ENCODE results near the gene LTBP4.

Gene LTBP4

GRCh38 chr19:40596608-40597328 is 4.4 kb upstream of the LTBP4 start:
- 0 out of 2 replicates have a peak overlapping the region, but pooled peaks have one; percentile 39 for H3K4me3 ChIP-seq
- H3K27ac ChIP-seq, result no peak overlapping the region

GRCh38 chr19:40597329-40597838 is 3.8 kb upstream of the LTBP4 start:
- H3K4me2 ChIP-seq, result peak overlapping the region; percentile 100
- H3K4me1 ChIP-seq, result peaks cover 65% of the 10 kb centered on the region

More at GRCh38 chr19:40596608-40597328, 4.4 kb upstream of the LTBP4 start:
- Histone ChIP-seq H4K20me1 (no peaks in the 10 kb centered on the region), H3K4me2 (peak overlapping the region; percentile 100), H3K9ac (no peak overlapping the region), H3K27me3 (peaks cover 26% of the 10 kb centered on the region), H3K36me3 (no peaks in the 10 kb centered on the region), H3K4me1 (peaks cover 65% of the 10 kb centered on the region), H3K9me3 (no peaks in the 10 kb centered on the region)
- no peak for TF ChIP-seq Cebpa-rat (IDR thresholded peaks at IDR 0.05)

GRCh38 chr19:40598121-40598917 is 2.9 kb upstream of the LTBP4 start:
- peak overlapping the region; percentile 100 for H3K4me2 ChIP-seq

More at GRCh38 chr19:40597329-40597838, 3.8 kb upstream of the LTBP4 start:
- 0 out of 2 replicates have a peak overlapping the region, but pooled peaks have one; percentile 39 for H3K4me3 ChIP-seq
- H3K27me3 ChIP-seq, result peaks cover 26% of the 10 kb centered on the region
- no peaks in the 10 kb centered on the region for H3K9me3 ChIP-seq
- H4K20me1 ChIP-seq, result no peaks in the 10 kb centered on the region
- H3K9ac ChIP-seq, result no peak overlapping the region
- TF ChIP-seq Cebpa-rat (IDR thresholded peaks at IDR 0.05), result no peak
- H3K36me3 ChIP-seq, result no peaks in the 10 kb centered on the region
- no peak overlapping the region for H3K27ac ChIP-seq

GRCh38 chr19:40598918-40599307 is 2.3 kb upstream of the LTBP4 start:
- H3K36me3 ChIP-seq, result no peaks in the 10 kb centered on the region
- H3K9ac ChIP-seq, result peak overlapping the region; percentile 91; the same call in 1 of the 2 replicates
- peaks cover 5% of the 10 kb centered on the region for H4K20me1 ChIP-seq
- peak overlapping the region; percentile 90 for H3K4me3 ChIP-seq
- peak overlapping the region; percentile 83; the same call in 1 of the 2 replicates for H3K27ac ChIP-seq
- TF ChIP-seq Cebpa-rat (IDR thresholded peaks at IDR 0.05), result no peak
- H3K4me1 ChIP-seq, result peaks cover 70% of the 10 kb centered on the region
- H3K27me3 ChIP-seq, result peaks cover 26% of the 10 kb centered on the region
- peak overlapping the region; percentile 100 for H3K4me2 ChIP-seq
- H3K9me3 ChIP-seq, result no peaks in the 10 kb centered on the region

More at GRCh38 chr19:40598121-40598917, 2.9 kb upstream of the LTBP4 start:
- no peaks in the 10 kb centered on the region for H3K9me3 ChIP-seq
- peaks cover 70% of the 10 kb centered on the region for H3K4me1 ChIP-seq
- no peak overlapping the region for H3K9ac ChIP-seq
- H3K36me3 ChIP-seq, result no peaks in the 10 kb centered on the region
- H3K27me3 ChIP-seq, result peaks cover 26% of the 10 kb centered on the region
- H3K27ac ChIP-seq, result peak overlapping the region; percentile 43; the same call in 1 of the 2 replicates
- peak overlapping the region; percentile 90 for H3K4me3 ChIP-seq
- TF ChIP-seq Cebpa-rat (IDR thresholded peaks at IDR 0.05), result no peak
- H4K20me1 ChIP-seq, result peaks cover 4% of the 10 kb centered on the region

- H3K27me3 ChIP-seq, result peaks cover 26% of the 10 kb centered on the region
- peak overlapping the region; percentile 91 for H3K9ac ChIP-seq
- no peaks in the 10 kb centered on the region for H3K9me3 ChIP-seq
- peaks cover 68% of the 10 kb centered on the region for H3K4me1 ChIP-seq
- H3K4me3 ChIP-seq, result peak overlapping the region; percentile 90
- H3K4me2 ChIP-seq, result peak overlapping the region; percentile 100
- TF ChIP-seq Cebpa-rat (IDR thresholded peaks at IDR 0.05), result no peak
- peaks cover 8% of the 10 kb centered on the region for H4K20me1 ChIP-seq
- peak overlapping the region; percentile 83 for H3K27ac ChIP-seq
- H3K36me3 ChIP-seq, result no peaks in the 10 kb centered on the region
Observed at GRCh38 chr19:40599331-40599901, 1.8 kb upstream of the LTBP4 start.

- peaks cover 26% of the 10 kb centered on the region for H3K27me3 ChIP-seq
Observed at GRCh38 chr19:40599902-40600569, 1.1 kb upstream of the LTBP4 start.

GRCh38 chr19:40600570-40601133 is 517 bp upstream of the LTBP4 start:
- no peak for TF ChIP-seq Cebpa-rat (IDR thresholded peaks at IDR 0.05)
- Histone ChIP-seq H3K27me3 (peaks cover 26% of the 10 kb centered on the region), H3K4me2 (peak overlapping the region; percentile 100), H3K9me3 (no peaks in the 10 kb centered on the region), H3K4me1 (peaks cover 69% of the 10 kb centered on the region), H3K36me3 (no peaks in the 10 kb centered on the region), H3K4me3 (peak overlapping the region; percentile 90), H3K27ac (peak overlapping the region; percentile 83), H4K20me1 (peaks cover 16% of the 10 kb centered on the region), H3K9ac (peak overlapping the region; percentile 91)

More at GRCh38 chr19:40599902-40600569, 1.1 kb upstream of the LTBP4 start:
- Histone ChIP-seq H3K4me3 (peak overlapping the region; percentile 90), H3K4me1 (peaks cover 68% of the 10 kb centered on the region), H4K20me1 (peaks cover 15% of the 10 kb centered on the region), H3K36me3 (no peaks in the 10 kb centered on the region), H3K4me2 (peak overlapping the region; percentile 100), H3K9ac (peak overlapping the region; percentile 91), H3K9me3 (no peaks in the 10 kb centered on the region), H3K27ac (peak overlapping the region; percentile 83)
- TF ChIP-seq Cebpa-rat (IDR thresholded peaks at IDR 0.05), result no peak

GRCh38 chr19:40603071-40603388 is 1.9 kb downstream of the LTBP4 start:
- H4K20me1 ChIP-seq, result peaks cover 16% of the 10 kb centered on the region
- H3K36me3 ChIP-seq, result no peaks in the 10 kb centered on the region
- peak overlapping the region; percentile 100 for H3K4me2 ChIP-seq
- peak overlapping the region; percentile 93 for H3K27ac ChIP-seq
- no peaks in the 10 kb centered on the region for H3K9me3 ChIP-seq
- H3K9ac ChIP-seq, result peak overlapping the region; percentile 91
- H3K27me3 ChIP-seq, result peaks cover 5% of the 10 kb centered on the region
- no peak for TF ChIP-seq Cebpa-rat (IDR thresholded peaks at IDR 0.05)
- H3K4me3 ChIP-seq, result peak overlapping the region; percentile 90
- H3K4me1 ChIP-seq, result peaks cover 76% of the 10 kb centered on the region

Data from BLaER1 (cell line).